Common myeloid progenitor, CD34-positive (primary cell): ENCODE measurements around the gene PDE11A.

Experiments used
- CTCF ChIA-PET: fragments of 350-600 bp; sonication (Branson Sonifier 250); formaldehyde crosslinking; loops from one replicate; lab custom pipeline; 2021; ENCODE audit warnings: antibody characterized with exemption; lab: Charles Lee
- POLR2A ChIA-PET: fragments of 350-600 bp; sonication (Branson Sonifier 250); formaldehyde crosslinking; loops from one replicate; lab custom pipeline; 2021; ENCODE audit warnings: antibody characterized with exemption; lab: Charles Lee
- DNase-seq, 3 donors: peaks; one replicate each; pipeline versions ENCODE4 v3.0.0 to v3.0.0-alpha.2; 2013
- H3K27ac ChIP-seq, 2 experiments: 1 replicate in 1 of 2; 2 replicates in 1 of 2; pipeline ENCODE4 v1.7.0; 2013; ENCODE audit warnings: inconsistent platforms in 2 of 2, low read length in 2 of 2, mild to moderate bottlenecking in 2 of 2, low read depth in 1 of 2, moderate library complexity in 1 of 2; ENCODE audit not compliant: severe bottlenecking in 2 of 2, insufficient read depth in 1 of 2, poor library complexity in 1 of 2
- H3K27me3 ChIP-seq, 5 experiments: replicated peaks in 2 of 5; 1 replicate in 3 of 5; 2 replicates in 2 of 5; pipeline versions ENCODE4 v1.6.1 to v1.7.0; 2013; ENCODE audit warnings: low read length in 4 of 5, mild to moderate bottlenecking in 2 of 5, moderate library complexity in 2 of 5, inconsistent platforms in 1 of 5; ENCODE audit not compliant: insufficient read depth in 5 of 5, control insufficient read depth in 4 of 5
- H3K36me3 ChIP-seq, 4 experiments: 1 replicate in 2 of 4; 2 replicates in 2 of 4; pipeline versions ENCODE4 v1.6.1 to v1.7.0; 2013; ENCODE audit warnings: low read length in 3 of 4, control low read depth in 1 of 4, mild to moderate bottlenecking in 1 of 4; ENCODE audit not compliant: control insufficient read depth in 4 of 4, insufficient read depth in 4 of 4
- H3K4me1 ChIP-seq, 4 experiments: 1 replicate in 3 of 4; 2 replicates in 1 of 4; pipeline versions ENCODE4 v1.6.1 to v1.7.1; 2013; ENCODE audit warnings: low read length in 3 of 4, mild to moderate bottlenecking in 3 of 4, control low read depth in 1 of 4, inconsistent platforms in 1 of 4, moderate library complexity in 1 of 4; ENCODE audit not compliant: control insufficient read depth in 4 of 4, insufficient read depth in 4 of 4; ENCODE audit errors: control extremely low read depth in 1 of 4
- H3K4me3 ChIP-seq, 7 experiments: 1 replicate in 4 of 7; 2 replicates in 3 of 7; pipeline versions ENCODE4 v1.5.1 to v1.7.0; 2013; ENCODE audit warnings: mild to moderate bottlenecking in 7 of 7, low read length in 6 of 7, moderate library complexity in 6 of 7, inconsistent platforms in 2 of 7, low read depth in 2 of 7, control low read depth in 1 of 7; ENCODE audit not compliant: insufficient read depth in 4 of 7, control insufficient read depth in 1 of 7; ENCODE audit errors: extremely low read depth in 1 of 7
- H3K9me3 ChIP-seq, 5 experiments: 1 replicate in 4 of 5; 2 replicates in 1 of 5; pipeline versions ENCODE4 v1.6.1 to v1.7.1; 2013; ENCODE audit warnings: low read length in 4 of 5, mild to moderate bottlenecking in 2 of 5, inconsistent platforms in 1 of 5, low read depth in 1 of 5, moderate library complexity in 1 of 5; ENCODE audit not compliant: control insufficient read depth in 4 of 5, insufficient read depth in 2 of 5; ENCODE audit errors: control extremely low read depth in 1 of 5
- WGBS: methylation state at CpG from one replicate; pipeline ENCODE4 v1.1.5; 2013; ENCODE audit not compliant: insufficient coverage; 5-methylcytosine and 5-hydroxymethylcytosine counted together

The PDE11A gene

GRCh38 chr2:177628831-177629230 lies 443.7 kb downstream of the PDE11A start:
- ChIA-PET CTCF (interaction anchor here (0.6 to 1.3 kb wide), 3 partner anchors 12 to 73 kb away, joined by 3 read pairs; no protein-coding TSS in a partner anchor), POLR2A (no interaction called here)
- WGBS, result 74% methylated on average over 5 of the region's 5 CpGs
- peaks cover 0 to 3% (median 0%) of the 10 kb centered on the region in 5 experiments for H3K27me3 ChIP-seq
- H3K27ac ChIP-seq, result no peak overlapping the region
- no peak for DNase-seq
- no peaks in the 10 kb centered on the region for H3K36me3 ChIP-seq
- no peak overlapping the region for H3K4me3 ChIP-seq
- H3K9me3 ChIP-seq, result no peaks in the 10 kb centered on the region
- peaks cover 0 to 12% (median 2%) of the 10 kb centered on the region in 4 experiments for H3K4me1 ChIP-seq

GRCh38 chr2:177625744-177626650 lies 446.6 kb downstream of the PDE11A start:
- Histone ChIP-seq H3K27ac (no peak overlapping the region), H3K27me3 (peaks cover 0 to 3% (median 0%) of the 10 kb centered on the region in 5 experiments), H3K36me3 (no peaks in the 10 kb centered on the region), H3K4me3 (no peak overlapping the region), H3K4me1 (peaks cover 0 to 7% (median 2%) of the 10 kb centered on the region in 4 experiments), H3K9me3 (no peaks in the 10 kb centered on the region)
- 78% methylated on average over 10 of the region's 10 CpGs for WGBS
- ChIA-PET CTCF (interaction anchor here (1.7 kb wide), 1 partner anchor 11 kb away, joined by 5 read pairs; no protein-coding TSS in a partner anchor), POLR2A (no interaction called here)
- no peak for DNase-seq

GRCh38 chr2:177622521-177622920 lies 450.1 kb downstream of the PDE11A start:
- Histone ChIP-seq H3K27ac (no peak overlapping the region), H3K27me3 (peaks cover 0 to 3% (median 0%) of the 10 kb centered on the region in 5 experiments), H3K9me3 (no peaks in the 10 kb centered on the region), H3K4me3 (peak overlapping the region in 2 of 7 experiments; percentile 21 to 29), H3K4me1 (peaks cover 0 to 16% (median 7%) of the 10 kb centered on the region in 4 experiments), H3K36me3 (no peaks in the 10 kb centered on the region)
- CTCF ChIA-PET, result interaction anchor here (0.9 kb wide), 1 partner anchor 18 kb away, joined by 3 read pairs; no protein-coding TSS in a partner anchor
- no peak for DNase-seq
- 100% methylated on average over 4 of the region's 4 CpGs for WGBS
- POLR2A ChIA-PET, result interaction anchor here (0.6 kb wide), 1 partner anchor 1167 kb away, joined by 4 read pairs; no protein-coding TSS in a partner anchor

GRCh38 chr2:177619986-177620385 lies 452.6 kb downstream of the PDE11A start:
- Histone ChIP-seq H3K36me3 (no peaks in the 10 kb centered on the region), H3K4me1 (peaks cover 0 to 11% (median 4%) of the 10 kb centered on the region in 4 experiments), H3K4me3 (no peak overlapping the region), H3K9me3 (no peaks in the 10 kb centered on the region), H3K27me3 (peaks cover 0 to 3% (median 0%) of the 10 kb centered on the region in 5 experiments), H3K27ac (no peak overlapping the region)
- POLR2A ChIA-PET, result no interaction called here
- CTCF ChIA-PET, result no interaction called here
- DNase-seq, result no peak
- no CpG with 5 or more reads among the region's 2 CpGs for WGBS

- no peaks in the 10 kb centered on the region for H3K9me3 ChIP-seq
- ChIA-PET POLR2A (no interaction called here), CTCF (no interaction called here)
- H3K36me3 ChIP-seq, result no peaks in the 10 kb centered on the region
- H3K4me1 ChIP-seq, result peaks cover 0 to 11% (median 4%) of the 10 kb centered on the region in 4 experiments
- H3K4me3 ChIP-seq, result peak overlapping the region in 5 of 7 experiments; percentile 82 to 97 (median 96)
- peaks cover 0 to 3% (median 0%) of the 10 kb centered on the region in 5 experiments for H3K27me3 ChIP-seq
- no peak overlapping the region for H3K27ac ChIP-seq
- WGBS, result no CpG with 5 or more reads among the region's 4 CpGs
- no peak for DNase-seq
Measured at GRCh38 chr2:177619461-177619860, 453.1 kb downstream of the PDE11A start.

GRCh38 chr2:177618255-177619253 lies 454.0 kb downstream of the PDE11A start:
- Histone ChIP-seq H3K4me3 (peak overlapping the region; percentile 40 to 97 (median 92)), H3K27me3 (peaks cover 0 to 3% (median 0%) of the 10 kb centered on the region in 5 experiments), H3K4me1 (peaks cover 0 to 11% (median 4%) of the 10 kb centered on the region in 4 experiments), H3K9me3 (no peaks in the 10 kb centered on the region), H3K27ac (peak overlapping the region; percentile 99 to 100), H3K36me3 (no peaks in the 10 kb centered on the region)
- peak; percentile 84 to 94 (median 94) for DNase-seq
- POLR2A ChIA-PET, result no interaction called here
- 6% methylated on average over 69 of the region's 76 CpGs for WGBS
- CTCF ChIA-PET, result interaction anchor here (2.4 kb wide), 1 partner anchor 18 kb away, joined by 6 read pairs; no protein-coding TSS in a partner anchor
